Measurements from ENCODE around the gene NFIA. TPM values are rescaled to one million over a fixed set of nuclear protein-coding genes. Genes with fewer than 3 reads are reported as not detected.

Gene NFIA
- total and polyA plus RNA-seq, 9 of the 15 experiments (the other 6 are each of a cell fraction or from before 2014, with no cell fraction given): 5.3 to 24.9 (median 9.8) TPM

DNA sequence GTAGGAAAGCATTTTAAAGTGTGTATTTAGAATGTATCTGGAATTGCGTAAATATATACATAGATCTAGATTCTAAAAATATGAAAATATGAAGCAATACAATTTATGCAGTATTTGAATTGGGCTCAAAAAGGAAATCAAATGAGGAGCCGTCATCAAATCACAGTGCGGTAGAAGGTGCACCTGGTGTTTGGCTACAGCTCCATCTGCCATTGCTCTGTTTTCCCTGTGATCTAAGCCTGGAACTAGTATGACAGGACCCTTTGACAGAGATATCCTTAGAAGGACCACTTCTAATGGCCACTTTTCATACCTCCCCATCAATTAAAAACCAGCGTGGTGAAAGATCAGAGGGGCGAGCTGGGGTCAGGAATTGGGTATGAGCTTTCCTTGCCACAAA is 202.6 kb downstream of the NFIA start (continued):
- TF ChIP-seq, protein P1, sequence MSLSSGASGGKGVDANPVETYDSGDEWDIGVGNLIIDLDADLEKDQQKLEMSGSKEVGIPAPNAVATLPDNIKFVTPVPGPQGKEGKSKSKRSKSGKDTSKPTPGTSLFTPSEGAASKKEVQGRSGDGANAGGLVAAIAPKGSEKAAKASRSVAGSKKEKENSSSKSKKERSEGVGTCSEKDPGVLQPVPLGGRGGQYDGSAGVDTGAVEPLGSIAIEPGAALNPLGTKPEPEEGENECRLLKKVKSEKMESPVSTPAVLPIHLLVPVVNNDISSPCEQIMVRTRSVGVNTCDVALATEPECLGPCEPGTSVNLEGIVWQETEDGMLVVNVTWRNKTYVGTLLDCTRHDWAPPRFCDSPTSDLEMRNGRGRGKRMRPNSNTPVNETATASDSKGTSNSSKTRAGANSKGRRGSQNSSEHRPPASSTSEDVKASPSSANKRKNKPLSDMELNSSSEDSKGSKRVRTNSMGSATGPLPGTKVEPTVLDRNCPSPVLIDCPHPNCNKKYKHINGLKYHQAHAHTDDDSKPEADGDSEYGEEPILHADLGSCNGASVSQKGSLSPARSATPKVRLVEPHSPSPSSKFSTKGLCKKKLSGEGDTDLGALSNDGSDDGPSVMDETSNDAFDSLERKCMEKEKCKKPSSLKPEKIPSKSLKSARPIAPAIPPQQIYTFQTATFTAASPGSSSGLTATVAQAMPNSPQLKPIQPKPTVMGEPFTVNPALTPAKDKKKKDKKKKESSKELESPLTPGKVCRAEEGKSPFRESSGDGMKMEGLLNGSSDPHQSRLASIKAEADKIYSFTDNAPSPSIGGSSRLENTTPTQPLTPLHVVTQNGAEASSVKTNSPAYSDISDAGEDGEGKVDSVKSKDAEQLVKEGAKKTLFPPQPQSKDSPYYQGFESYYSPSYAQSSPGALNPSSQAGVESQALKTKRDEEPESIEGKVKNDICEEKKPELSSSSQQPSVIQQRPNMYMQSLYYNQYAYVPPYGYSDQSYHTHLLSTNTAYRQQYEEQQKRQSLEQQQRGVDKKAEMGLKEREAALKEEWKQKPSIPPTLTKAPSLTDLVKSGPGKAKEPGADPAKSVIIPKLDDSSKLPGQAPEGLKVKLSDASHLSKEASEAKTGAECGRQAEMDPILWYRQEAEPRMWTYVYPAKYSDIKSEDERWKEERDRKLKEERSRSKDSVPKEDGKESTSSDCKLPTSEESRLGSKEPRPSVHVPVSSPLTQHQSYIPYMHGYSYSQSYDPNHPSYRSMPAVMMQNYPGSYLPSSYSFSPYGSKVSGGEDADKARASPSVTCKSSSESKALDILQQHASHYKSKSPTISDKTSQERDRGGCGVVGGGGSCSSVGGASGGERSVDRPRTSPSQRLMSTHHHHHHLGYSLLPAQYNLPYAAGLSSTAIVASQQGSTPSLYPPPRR (CRISPR knock-in tag; IDR thresholded peaks at IDR 0.05; ENCODE audit: borderline replicate concordance): no peak
- no peak for TF ChIP-seq ZFPM2 (CRISPR knock-in tag; IDR thresholded peaks at IDR 0.05)
- TF ChIP-seq ZNF146 (CRISPR knock-in tag; IDR thresholded peaks at IDR 0.05; ENCODE audit: unreplicated experiment): no peak
- TF ChIP-seq, protein P2, sequence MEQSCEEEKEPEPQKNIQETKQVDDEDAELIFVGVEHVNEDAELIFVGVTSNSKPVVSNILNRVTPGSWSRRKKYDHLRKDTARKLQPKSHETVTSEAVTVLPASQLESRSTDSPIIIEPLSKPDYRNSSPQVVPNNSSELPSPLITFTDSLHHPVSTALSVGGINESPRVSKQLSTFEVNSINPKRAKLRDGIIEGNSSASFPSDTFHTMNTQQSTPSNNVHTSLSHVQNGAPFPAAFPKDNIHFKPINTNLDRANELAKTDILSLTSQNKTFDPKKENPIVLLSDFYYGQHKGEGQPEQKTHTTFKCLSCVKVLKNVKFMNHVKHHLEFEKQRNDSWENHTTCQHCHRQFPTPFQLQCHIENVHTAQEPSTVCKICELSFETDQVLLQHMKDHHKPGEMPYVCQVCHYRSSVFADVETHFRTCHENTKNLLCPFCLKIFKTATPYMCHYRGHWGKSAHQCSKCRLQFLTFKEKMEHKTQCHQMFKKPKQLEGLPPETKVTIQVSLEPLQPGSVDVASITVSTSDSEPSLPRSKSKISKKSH (CRISPR knock-in tag; IDR thresholded peaks at IDR 0.05): no peak
- no peak for TF ChIP-seq ZNF561 (CRISPR knock-in tag; conservative IDR thresholded peaks at IDR 0.05)
- TF ChIP-seq KDM1A (IDR thresholded peaks at IDR 0.05): no peak
- TF ChIP-seq, protein P3, sequence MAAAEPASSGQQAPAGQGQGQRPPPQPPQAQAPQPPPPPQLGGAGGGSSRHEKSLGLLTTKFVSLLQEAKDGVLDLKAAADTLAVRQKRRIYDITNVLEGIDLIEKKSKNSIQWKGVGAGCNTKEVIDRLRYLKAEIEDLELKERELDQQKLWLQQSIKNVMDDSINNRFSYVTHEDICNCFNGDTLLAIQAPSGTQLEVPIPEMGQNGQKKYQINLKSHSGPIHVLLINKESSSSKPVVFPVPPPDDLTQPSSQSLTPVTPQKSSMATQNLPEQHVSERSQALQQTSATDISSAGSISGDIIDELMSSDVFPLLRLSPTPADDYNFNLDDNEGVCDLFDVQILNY (CRISPR knock-in tag; IDR thresholded peaks at IDR 0.05): no peak
- TF ChIP-seq MEF2D (tag; conservative IDR thresholded peaks at IDR 0.05; ENCODE audit: low read depth): no peak
- no peak for TF ChIP-seq TAF7 (tag; IDR thresholded peaks at IDR 0.05)
- no peak for TF ChIP-seq TCF7 (IDR thresholded peaks at IDR 0.05; ENCODE audit: borderline replicate concordance)
- no peak for TF ChIP-seq POLR2A (conservative IDR thresholded peaks at IDR 0.05)
- TF ChIP-seq PHF20 (IDR thresholded peaks at IDR 0.05; ENCODE audit: partially characterized antibody): no peak
- no peak for TF ChIP-seq RAD51 (IDR thresholded peaks at IDR 0.05; ENCODE audit: borderline replicate concordance, low read depth)
